OCI-M2 (cell line): ENCODE measurements around the gene KCNIP2.
A peak's percentile ranks its signal among the peaks of the same experiment; 100 is the strongest.

ENCODE experiments used
- DNase-seq: peaks from one replicate; lab custom pipeline; 2025; ENCODE audit not compliant: unreplicated experiment; lab: John Stamatoyannopoulos, UW

The KCNIP2 gene

GRCh38 chr10:101843032-101844021 lies at the start of gene KCNIP2:
KCNIP2 (minus strand) TSS chr10:101843800; CDS start chr10:101843568, 232 bp downstream.
- DNase-seq, result no peak

- DNase-seq, result no peak
Measured at GRCh38 chr10:101892782-101893391, 49.3 kb upstream of the KCNIP2 start.

GRCh38 chr10:101889256-101890210 lies 45.9 kb upstream of the KCNIP2 start:
- peak; percentile 42 for DNase-seq

GRCh38 chr10:101888251-101888949 lies 44.8 kb upstream of the KCNIP2 start:
- no peak for DNase-seq

- DNase-seq, result no peak
Measured at GRCh38 chr10:101887775-101888174, 44.2 kb upstream of the KCNIP2 start.

GRCh38 chr10:101886521-101887312 lies 43.1 kb upstream of the KCNIP2 start:
- DNase-seq, result no peak

- no peak for DNase-seq
Measured at GRCh38 chr10:101881036-101881774, 37.6 kb upstream of the KCNIP2 start.

- DNase-seq, result no peak
Measured at GRCh38 chr10:101880232-101880573, 36.6 kb upstream of the KCNIP2 start.

GRCh38 chr10:101879456-101880231 lies 36.0 kb upstream of the KCNIP2 start:
- no peak for DNase-seq

- no peak for DNase-seq
Measured at GRCh38 chr10:101878869-101879268, 35.3 kb upstream of the KCNIP2 start.

GRCh38 chr10:101875068-101875688 lies 31.6 kb upstream of the KCNIP2 start:
- no peak for DNase-seq

- no peak for DNase-seq
Measured at GRCh38 chr10:101874252-101874651, 30.7 kb upstream of the KCNIP2 start.

GRCh38 chr10:101867931-101868330 lies 24.3 kb upstream of the KCNIP2 start:
- no peak for DNase-seq

GRCh38 chr10:101859530-101859929 lies 15.9 kb upstream of the KCNIP2 start:
- no peak for DNase-seq

- DNase-seq, result no peak
Measured at GRCh38 chr10:101858723-101859500, 15.3 kb upstream of the KCNIP2 start.

- DNase-seq, result no peak
Measured at GRCh38 chr10:101857802-101858476, 14.3 kb upstream of the KCNIP2 start.

GRCh38 chr10:101856626-101857025 lies 13.0 kb upstream of the KCNIP2 start:
- no peak for DNase-seq
